ENCODE data around the gene GOLGA6L2. TPM values are rescaled to one million over a fixed set of nuclear protein-coding genes. Genes with fewer than 3 reads are reported as not detected.

GOLGA6L2 gene
- total RNA-seq = not detected
- polyA plus RNA-seq = under 1 TPM in 2 of 3 donors, not detected in 1; 0.16 to 0.24 TPM
- long read RNA-seq, donor 1 = 0 reads
- long read RNA-seq, donor 2 = 0 reads
- long read RNA-seq, donor 3 = 0 reads
- long read RNA-seq, donor 4 = 0 reads
- long read RNA-seq, donor 5 = 0 reads
- long read RNA-seq, donor 6 = 0 reads
- long read RNA-seq, donor 7 = 0 reads
- long read RNA-seq, donor 8 = 0 reads
- long read RNA-seq, donor 9 = 0 reads
- long read RNA-seq, donor 10 = 0 reads

- H3K4me3 ChIP-seq = no peak within 1 kb of the TSS
- no peaks in the 10 kb centered on the region for H3K36me3 ChIP-seq (replicated peaks in 1 of 2)
- no peaks in the 10 kb centered on the region for H3K4me1 ChIP-seq (replicated peaks in 1 of 2)
- no peaks in the 10 kb centered on the region for H3K27me3 ChIP-seq
- H3K27ac ChIP-seq = no peak within 1 kb of the TSS
- no peaks in the 10 kb centered on the region for H3K9me3 ChIP-seq (replicated peaks in 1 of 3)
- 71 to 82% (median 79%) methylated on average over 10 of the region's 10 CpGs for WGBS, 4 donors
- no peak for TF ChIP-seq POLR2A (IDR thresholded peaks at IDR 0.05)
- no peak for TF ChIP-seq CTCF (IDR thresholded peaks at IDR 0.05)
- intact Hi-C loops (cut with DNase I) = no loop called here
- peak in 6 of 7 donors; percentile 31 to 79 (median 71) for DNase-seq
Measured at GRCh38 chr15:23447107-23447500, at the start of gene GOLGA6L2. GOLGA6L2 (minus strand) TSS chr15:23447243; CDS start chr15:23447181, 62 bp downstream.

- H3K4me3 ChIP-seq = no peak overlapping the region
- DNase-seq = no peak
- no peaks in the 10 kb centered on the region for H3K36me3 ChIP-seq (replicated peaks in 1 of 2)
- TF ChIP-seq CTCF (IDR thresholded peaks at IDR 0.05) = no peak
- TF ChIP-seq POLR2A (IDR thresholded peaks at IDR 0.05) = no peak
- WGBS, 4 donors = 75 to 88% (median 83%) methylated on average over 2 of the region's 2 CpGs
- no peak overlapping the region for H3K27ac ChIP-seq
- H3K4me1 ChIP-seq (replicated peaks in 1 of 2) = no peaks in the 10 kb centered on the region
- peaks cover 3% of the 10 kb centered on the region for H3K27me3 ChIP-seq
- intact Hi-C loops (cut with DNase I) = no loop called here
- no peaks in the 10 kb centered on the region for H3K9me3 ChIP-seq (replicated peaks in 1 of 3)
Measured at GRCh38 chr15:23484870-23485269, 37.8 kb upstream of the GOLGA6L2 start.

GRCh38 chr15:23483821-23484299, 36.8 kb upstream of the GOLGA6L2 start:
- H3K4me3 ChIP-seq = no peak overlapping the region
- peaks cover 3% of the 10 kb centered on the region for H3K27me3 ChIP-seq
- no peak for DNase-seq
- H3K9me3 ChIP-seq (replicated peaks in 1 of 3) = no peaks in the 10 kb centered on the region
- no peak for TF ChIP-seq CTCF (IDR thresholded peaks at IDR 0.05)
- TF ChIP-seq POLR2A (IDR thresholded peaks at IDR 0.05) = no peak
- H3K36me3 ChIP-seq (replicated peaks in 1 of 2) = no peaks in the 10 kb centered on the region
- intact Hi-C loops (cut with DNase I) = no loop called here
- WGBS, 4 donors = 65 to 79% (median 75%) methylated on average over 2 of the region's 2 CpGs
- no peak overlapping the region for H3K27ac ChIP-seq
- H3K4me1 ChIP-seq (replicated peaks in 1 of 2) = no peaks in the 10 kb centered on the region

GRCh38 chr15:23482764-23483489, 35.9 kb upstream of the GOLGA6L2 start:
- Histone ChIP-seq H3K4me1 (replicated peaks in 1 of 2) (no peaks in the 10 kb centered on the region), H3K4me3 (no peak overlapping the region), H3K9me3 (replicated peaks in 1 of 3) (no peaks in the 10 kb centered on the region), H3K36me3 (replicated peaks in 1 of 2) (no peaks in the 10 kb centered on the region), H3K27ac (no peak overlapping the region), H3K27me3 (peaks cover 3% of the 10 kb centered on the region)
- no peak for TF ChIP-seq CTCF (IDR thresholded peaks at IDR 0.05)
- TF ChIP-seq POLR2A (IDR thresholded peaks at IDR 0.05) = no peak
- no peak for DNase-seq
- 42 to 63% (median 61%) methylated on average over 3 of the region's 3 CpGs for WGBS, 4 donors
- intact Hi-C loops (cut with DNase I) = no loop called here
